Right atrium auricular region (tissue), 2 donors: Measurements from ENCODE around the gene STK17B. TPM values are rescaled to one million over a fixed set of nuclear protein-coding genes. Genes with fewer than 3 reads are reported as not detected.

Experiments used
- DNase-seq: peaks from one replicate; pipeline ENCODE4 v3.0.0-alpha.2; 2019; ENCODE audit warnings: low spot score
- H3K27ac ChIP-seq, 2 donors: fragments of 200-600 bp; sonication (generic); 1 replicate in 1 of 2; 2 replicates in 1 of 2; pipeline ENCODE4 v1.5.1; 2016 to 2019
- H3K27me3 ChIP-seq, 2 donors: fragments of 200-600 bp; sonication (generic); one replicate each; pipeline versions ENCODE4 v1.5.1 to v1.6.0; 2017 to 2019
- H3K36me3 ChIP-seq: fragments of 200-600 bp; sonication (generic); one replicate; pipeline ENCODE4 v1.5.1; 2016
- H3K4me1 ChIP-seq, 2 donors: fragments of 200-600 bp; sonication (generic); one replicate each; pipeline versions ENCODE4 v1.5.1 to v1.6.0; 2017 to 2019
- H3K4me3 ChIP-seq, 2 donors: fragments of 200-600 bp; sonication (generic); 1 replicate in 1 of 2; 2 replicates in 1 of 2; pipeline ENCODE4 v1.5.1; 2017 to 2019; ENCODE audit warnings: mild to moderate bottlenecking in 1 of 2, moderate library complexity in 1 of 2
- H3K9me3 ChIP-seq, 2 donors: fragments of 200-600 bp; sonication (generic); one replicate each; pipeline ENCODE4 v1.5.1; 2019
- total RNA-seq, 2 donors: library from RNA; depleted of rRNA; stranded (reverse); fragments of >200 nt; gene quantifications; one replicate each; pipeline ENCODE4 v1.1.0, GENCODE V29; 2016
- TF ChIP-seq, protein P1 (sequence below), 2 donors: fragments of 200-600 bp; sonication (generic); IDR thresholded peaks; one replicate each; pipeline ENCODE4 v1.5.1; 2019; ENCODE audit warnings: antibody characterized with exemption in 2 of 2

STK17B gene
- total RNA-seq, 2 donors from 2014 or later: 6.7 to 7.9 TPM

DNA sequence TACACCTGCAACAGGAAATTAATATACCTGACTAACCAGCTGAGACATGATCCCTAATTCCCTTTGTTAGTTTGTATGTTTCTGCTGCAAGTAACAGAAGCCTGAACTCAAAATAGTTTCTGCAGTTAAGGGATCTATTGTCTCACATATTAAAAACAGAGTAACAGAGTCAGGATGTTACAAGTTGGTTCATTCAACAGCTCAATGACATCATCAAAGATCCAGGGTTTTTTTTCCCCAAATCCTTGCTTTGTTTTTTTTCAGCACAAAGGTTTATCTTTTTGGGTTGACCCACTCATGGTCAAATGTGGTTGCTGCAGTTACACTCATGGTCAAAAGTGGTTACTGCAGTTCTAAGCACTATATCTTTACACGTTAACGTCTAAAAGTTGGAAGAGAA is 67.8 kb downstream of the STK17B start:
- Histone ChIP-seq H3K4me3 (no peak overlapping the region), H3K9me3 (no peaks in the 10 kb centered on the region), H3K27ac (no peak overlapping the region), H3K4me1 (no peaks in the 10 kb centered on the region), H3K36me3 (no peaks in the 10 kb centered on the region), H3K27me3 (no peaks in the 10 kb centered on the region)
- TF ChIP-seq, protein P1, sequence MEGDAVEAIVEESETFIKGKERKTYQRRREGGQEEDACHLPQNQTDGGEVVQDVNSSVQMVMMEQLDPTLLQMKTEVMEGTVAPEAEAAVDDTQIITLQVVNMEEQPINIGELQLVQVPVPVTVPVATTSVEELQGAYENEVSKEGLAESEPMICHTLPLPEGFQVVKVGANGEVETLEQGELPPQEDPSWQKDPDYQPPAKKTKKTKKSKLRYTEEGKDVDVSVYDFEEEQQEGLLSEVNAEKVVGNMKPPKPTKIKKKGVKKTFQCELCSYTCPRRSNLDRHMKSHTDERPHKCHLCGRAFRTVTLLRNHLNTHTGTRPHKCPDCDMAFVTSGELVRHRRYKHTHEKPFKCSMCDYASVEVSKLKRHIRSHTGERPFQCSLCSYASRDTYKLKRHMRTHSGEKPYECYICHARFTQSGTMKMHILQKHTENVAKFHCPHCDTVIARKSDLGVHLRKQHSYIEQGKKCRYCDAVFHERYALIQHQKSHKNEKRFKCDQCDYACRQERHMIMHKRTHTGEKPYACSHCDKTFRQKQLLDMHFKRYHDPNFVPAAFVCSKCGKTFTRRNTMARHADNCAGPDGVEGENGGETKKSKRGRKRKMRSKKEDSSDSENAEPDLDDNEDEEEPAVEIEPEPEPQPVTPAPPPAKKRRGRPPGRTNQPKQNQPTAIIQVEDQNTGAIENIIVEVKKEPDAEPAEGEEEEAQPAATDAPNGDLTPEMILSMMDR (IDR thresholded peaks at IDR 0.05): no peak
- DNase-seq: no peak

DNA sequence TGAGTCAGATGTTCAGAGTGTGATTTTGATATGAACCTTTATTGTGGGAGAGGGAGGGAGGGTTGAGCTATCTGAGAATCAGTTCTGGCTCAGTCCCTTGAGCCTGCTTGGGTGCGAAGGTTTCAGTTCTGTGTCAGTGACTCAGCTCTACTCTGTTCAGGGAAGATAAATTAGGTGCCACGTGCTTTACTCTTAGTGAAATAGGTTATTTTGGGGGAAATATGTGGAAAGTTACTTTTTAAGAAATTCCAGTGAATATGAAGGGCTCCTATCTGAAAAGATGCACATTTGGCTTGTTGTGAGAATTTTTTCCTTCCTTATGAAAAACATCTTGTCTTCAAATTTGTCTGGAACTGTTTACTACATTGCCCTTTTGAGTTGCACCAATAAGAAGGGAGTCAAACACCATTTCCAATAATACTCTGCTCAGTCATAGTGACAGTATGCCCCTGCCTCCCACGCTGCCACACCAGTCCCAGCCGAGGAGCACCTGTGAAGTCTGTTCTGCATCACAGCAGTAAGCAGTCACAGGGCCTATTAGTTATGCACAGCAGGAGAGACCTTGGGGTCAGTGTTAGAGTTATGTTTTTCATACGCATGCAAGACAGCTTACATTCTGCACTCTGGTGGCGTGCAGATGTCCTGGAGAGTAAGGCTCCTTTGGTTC is 69.9 kb downstream of the STK17B start:
- no peak overlapping the region for H3K27ac ChIP-seq
- no peaks in the 10 kb centered on the region for H3K36me3 ChIP-seq
- TF ChIP-seq, protein P1 (IDR thresholded peaks at IDR 0.05): no peak
- DNase-seq: no peak
- no peaks in the 10 kb centered on the region for H3K27me3 ChIP-seq
- H3K9me3 ChIP-seq: no peaks in the 10 kb centered on the region
- H3K4me3 ChIP-seq: no peak overlapping the region
- H3K4me1 ChIP-seq: no peaks in the 10 kb centered on the region

DNA sequence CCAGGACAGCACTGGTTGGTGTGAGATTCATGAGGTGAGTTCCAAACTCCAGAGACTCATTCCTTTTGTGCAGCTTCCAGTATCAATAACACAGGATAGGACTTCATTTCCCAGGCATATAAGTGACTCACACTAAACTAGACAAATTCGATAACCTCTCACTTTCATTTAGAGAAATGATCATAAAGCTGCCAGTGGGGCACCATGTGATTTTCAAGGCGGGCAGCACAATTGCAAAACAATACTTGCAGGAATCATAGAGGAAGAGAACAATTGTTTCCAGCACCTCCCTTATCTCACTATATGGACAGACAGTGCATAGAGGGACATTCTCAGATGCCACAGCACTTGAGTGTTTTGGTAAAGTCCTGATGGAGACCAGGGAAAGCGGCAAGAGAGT is 71.5 kb downstream of the STK17B start:
- no peak for DNase-seq
- Histone ChIP-seq H3K9me3 (no peaks in the 10 kb centered on the region), H3K4me3 (no peak overlapping the region)

DNA sequence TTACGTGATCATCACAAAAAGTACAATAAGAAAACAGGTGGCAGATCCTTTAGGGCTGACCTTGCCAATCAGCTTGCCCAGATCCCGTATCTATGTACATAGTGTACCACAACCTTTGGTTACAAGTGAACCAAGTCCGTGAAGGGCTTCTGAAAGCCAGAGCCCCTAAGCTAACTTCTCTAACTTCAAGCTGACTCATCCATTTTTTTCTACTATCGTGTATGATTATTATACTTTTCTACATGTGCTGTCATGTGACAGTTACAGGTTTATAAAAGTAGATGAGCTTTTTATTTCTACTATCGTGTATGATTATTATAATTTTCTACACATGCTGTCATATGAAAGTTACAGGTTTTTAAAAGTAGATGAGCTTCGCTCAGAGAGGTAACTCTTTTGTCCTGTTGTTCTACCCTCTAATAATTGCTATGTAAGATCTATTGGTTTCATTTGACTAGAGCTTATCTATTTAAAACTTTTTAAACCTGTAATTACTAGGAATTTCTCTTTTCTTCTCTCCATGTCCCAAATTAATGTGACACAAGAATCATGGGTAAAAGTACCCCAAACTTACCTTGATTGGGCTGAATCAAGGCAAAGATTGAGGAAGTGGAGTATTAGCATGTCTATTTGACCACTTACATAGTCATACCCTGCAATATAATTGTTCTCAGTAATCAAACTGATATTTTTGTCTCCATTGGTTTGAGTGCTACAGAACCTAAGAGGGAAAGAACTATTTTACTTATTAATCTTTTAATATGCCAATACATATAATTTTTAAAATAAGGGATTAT is 73.3 kb downstream of the STK17B start:
- TF ChIP-seq, protein P1 (IDR thresholded peaks at IDR 0.05): no peak
- Histone ChIP-seq H3K27me3 (no peaks in the 10 kb centered on the region), H3K4me3 (no peak overlapping the region), H3K36me3 (no peaks in the 10 kb centered on the region), H3K4me1 (no peaks in the 10 kb centered on the region), H3K9me3 (peaks cover 0 to 4% of the 10 kb centered on the region in 2 donors), H3K27ac (no peak overlapping the region)
- no peak for DNase-seq

More for the DNA sequence above, 71.5 kb downstream of the STK17B start:
- no peaks in the 10 kb centered on the region for H3K36me3 ChIP-seq
- no peak overlapping the region for H3K27ac ChIP-seq
- TF ChIP-seq, protein P1 (IDR thresholded peaks at IDR 0.05): no peak
- no peaks in the 10 kb centered on the region for H3K27me3 ChIP-seq
- H3K4me1 ChIP-seq: no peaks in the 10 kb centered on the region

DNA sequence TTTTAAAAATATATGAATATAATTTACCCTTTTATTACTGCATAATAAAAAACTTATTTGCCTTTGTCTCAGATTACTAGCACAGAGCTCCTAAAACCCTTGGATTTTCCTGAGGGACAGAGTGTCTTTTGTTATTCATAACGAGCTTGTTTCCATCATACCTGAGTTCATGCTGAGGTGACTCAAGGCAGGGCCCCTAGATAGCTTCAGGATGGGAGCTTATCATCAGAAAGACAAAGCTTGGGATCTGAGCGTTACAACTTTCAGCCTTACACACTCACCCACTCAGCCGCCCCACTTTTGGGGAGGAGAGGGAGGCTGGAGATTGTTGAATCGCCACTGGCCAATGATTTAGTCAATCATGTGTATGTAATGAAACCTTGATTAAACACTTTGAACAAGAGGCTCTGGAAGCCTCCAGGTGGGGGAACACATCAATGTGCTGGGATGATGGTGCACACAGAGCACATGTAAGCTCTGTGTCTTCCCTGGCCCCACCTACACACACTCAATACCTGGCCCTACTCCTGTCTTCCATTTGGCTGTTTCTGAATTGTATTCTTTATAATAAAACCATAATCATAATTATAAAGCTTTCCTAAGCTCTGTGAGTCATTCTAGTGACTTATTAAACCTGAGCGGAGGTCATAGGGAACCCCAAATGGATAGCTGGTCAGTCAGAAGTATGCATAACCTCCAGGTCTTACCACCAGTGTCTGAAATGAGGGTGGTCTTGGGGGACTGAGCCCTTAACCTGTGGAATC is 74.2 kb downstream of the STK17B start:
- Histone ChIP-seq H3K4me3 (no peak overlapping the region), H3K4me1 (no peaks in the 10 kb centered on the region), H3K36me3 (no peaks in the 10 kb centered on the region), H3K27ac (no peak overlapping the region), H3K27me3 (no peaks in the 10 kb centered on the region), H3K9me3 (peaks cover 0 to 4% of the 10 kb centered on the region in 2 donors)
- TF ChIP-seq, protein P1 (IDR thresholded peaks at IDR 0.05): no peak
- DNase-seq: no peak
